HEK293 (cell line): ENCODE data around the gene CLP1.

Source experiments
- CTCF ChIA-PET: fragments of 350-600 bp; formaldehyde crosslinking; extraction: SDS; loops from one replicate; lab custom pipeline; 2021; ENCODE audit warnings: antibody characterized with exemption; lab: Yijun Ruan, JAX
- POLR2A ChIA-PET: fragments of 300-600 bp; formaldehyde crosslinking; extraction: SDS; loops from one replicate; lab custom pipeline; 2020; ENCODE audit warnings: antibody characterized with exemption, inconsistent platforms; lab: Yijun Ruan, JAX
- H3K27ac ChIP-seq: fragments of 200-500 bp; sonication (Bioruptor generic); 2 replicates; pipeline ENCODE4 v1.5.1; 2014; ENCODE audit warnings: low read depth, low read length, control low read depth, inconsistent platforms; ENCODE audit errors: extremely low read depth
- H3K36me3 ChIP-seq, 2 experiments: fragments of 200-500 bp in 1 of 2; sonication (Bioruptor generic) in 1 of 2; 1 replicate in 1 of 2; 2 replicates in 1 of 2; pipeline ENCODE4 v1.5.1; 2014 to 2017; ENCODE audit warnings: inconsistent platforms in 2 of 2, low read length in 2 of 2; ENCODE audit not compliant: control insufficient read depth in 2 of 2, insufficient read depth in 1 of 2
- H3K4me1 ChIP-seq: fragments of 200-500 bp; sonication (Bioruptor generic); 2 replicates; pipeline ENCODE4 v1.5.1; 2014; ENCODE audit warnings: mild to moderate bottlenecking, low read length, inconsistent platforms; ENCODE audit not compliant: control insufficient read depth, insufficient read depth
- H3K4me3 ChIP-seq: 2 replicates; pipeline ENCODE4 v1.5.1; 2011; ENCODE audit warnings: low read depth, mild to moderate bottlenecking, control low read depth, low read length, moderate library complexity
- H3K9me3 ChIP-seq: fragments of 200-500 bp; sonication (Bioruptor generic); 2 replicates; pipeline ENCODE4 v1.5.1; 2014; ENCODE audit warnings: low read depth, low read length, inconsistent platforms; ENCODE audit not compliant: control insufficient read depth, insufficient read depth
- GFI1B ChIP-seq: fragments of 450-650 bp; formaldehyde crosslinking; IDR thresholded peaks from 2 replicates; pipeline ENCODE4 v1.5.1; 2016; ENCODE audit warnings: missing biosample characterization, missing genetic modification characterization
- IKZF3 ChIP-seq: fragments of 450-650 bp; IDR thresholded peaks from 2 replicates; pipeline ENCODE4 v1.5.0; 2018; ENCODE audit warnings: missing biosample characterization, mild to moderate bottlenecking, missing genetic modification characterization, moderate library complexity
- KLF7 ChIP-seq: fragments of 450-650 bp; formaldehyde crosslinking; IDR thresholded peaks from 2 replicates; pipeline ENCODE4 v1.5.1; 2016; ENCODE audit warnings: missing biosample characterization, missing genetic modification characterization, borderline replicate concordance
- MZF1 ChIP-seq: fragments of 450-650 bp; formaldehyde crosslinking; IDR thresholded peaks from 2 replicates; pipeline ENCODE4 v1.5.1; 2017; ENCODE audit warnings: missing biosample characterization, missing genetic modification characterization, borderline replicate concordance
- SP7 ChIP-seq: fragments of 450-650 bp; formaldehyde crosslinking; IDR thresholded peaks from 2 replicates; pipeline ENCODE4 v1.5.1; 2016; ENCODE audit warnings: missing biosample characterization, missing genetic modification characterization
- ZBTB8A ChIP-seq: fragments of 450-650 bp; formaldehyde crosslinking; IDR thresholded peaks from 2 replicates; pipeline ENCODE4 v1.5.1; 2016; ENCODE audit warnings: missing biosample characterization, missing genetic modification characterization
- ZFHX2 ChIP-seq: fragments of 450-650 bp; formaldehyde crosslinking; conservative IDR thresholded peaks from 2 replicates; pipeline ENCODE4 v1.5.1; 2016; ENCODE audit warnings: missing biosample characterization, missing genetic modification characterization
- ZFP3 ChIP-seq: fragments of 450-650 bp; formaldehyde crosslinking; IDR thresholded peaks from 2 replicates; pipeline ENCODE4 v1.5.1; 2016; ENCODE audit warnings: low read depth, missing biosample characterization, missing genetic modification characterization
- ZFP37 ChIP-seq: fragments of 450-650 bp; formaldehyde crosslinking; IDR thresholded peaks from 2 replicates; pipeline ENCODE4 v1.5.1; 2016; ENCODE audit warnings: missing biosample characterization, missing genetic modification characterization
- ZNF10 ChIP-seq: fragments of 450-650 bp; formaldehyde crosslinking; IDR thresholded peaks from 2 replicates; pipeline ENCODE4 v1.5.1; 2017; ENCODE audit warnings: missing biosample characterization, missing genetic modification characterization
- ZNF138 ChIP-seq: fragments of 450-650 bp; formaldehyde crosslinking; IDR thresholded peaks from 2 replicates; pipeline ENCODE4 v1.5.1; 2016; ENCODE audit warnings: missing biosample characterization, missing genetic modification characterization, borderline replicate concordance
- ZNF184 ChIP-seq: fragments of 450-650 bp; IDR thresholded peaks from 2 replicates; pipeline ENCODE4 v1.5.1; 2018; ENCODE audit warnings: missing biosample characterization, mild to moderate bottlenecking, missing genetic modification characterization
- ZNF266 ChIP-seq: fragments of 450-650 bp; formaldehyde crosslinking; IDR thresholded peaks from 2 replicates; pipeline ENCODE4 v1.5.1; 2016; ENCODE audit warnings: missing biosample characterization, missing genetic modification characterization, low read depth
- ZNF292 ChIP-seq: fragments of 450-650 bp; formaldehyde crosslinking; IDR thresholded peaks from 2 replicates; pipeline ENCODE4 v1.5.1; 2016; ENCODE audit warnings: low read depth, missing biosample characterization, missing genetic modification characterization, borderline replicate concordance
- ZNF324 ChIP-seq: fragments of 450-650 bp; formaldehyde crosslinking; IDR thresholded peaks from 2 replicates; pipeline ENCODE4 v1.5.1; 2016; ENCODE audit warnings: missing biosample characterization, missing genetic modification characterization
- ZNF37A ChIP-seq: fragments of 450-650 bp; IDR thresholded peaks from 2 replicates; pipeline ENCODE4 v1.5.1; 2018; ENCODE audit warnings: missing biosample characterization, missing genetic modification characterization
- ZNF394 ChIP-seq: fragments of 450-650 bp; formaldehyde crosslinking; IDR thresholded peaks from 2 replicates; pipeline ENCODE4 v1.5.1; 2016; ENCODE audit warnings: missing biosample characterization, missing genetic modification characterization, mild to moderate bottlenecking, moderate library complexity, borderline replicate concordance
- ZNF416 ChIP-seq: fragments of 450-650 bp; formaldehyde crosslinking; IDR thresholded peaks from 2 replicates; pipeline ENCODE4 v1.5.1; 2016; ENCODE audit warnings: missing biosample characterization, missing genetic modification characterization
- ZNF426 ChIP-seq: fragments of 450-650 bp; formaldehyde crosslinking; IDR thresholded peaks from 2 replicates; pipeline ENCODE4 v1.5.1; 2017; ENCODE audit warnings: missing biosample characterization, missing genetic modification characterization, mild to moderate bottlenecking, inconsistent platforms, moderate library complexity
- ZNF510 ChIP-seq: fragments of 450-650 bp; formaldehyde crosslinking; IDR thresholded peaks from 2 replicates; pipeline ENCODE4 v1.5.1; 2018; ENCODE audit warnings: mild to moderate bottlenecking, missing genetic modification characterization, missing biosample characterization; ENCODE audit not compliant: insufficient replicate concordance
- ZNF571 ChIP-seq: fragments of 450-650 bp; formaldehyde crosslinking; IDR thresholded peaks from 2 replicates; pipeline ENCODE4 v1.5.0; 2017; ENCODE audit warnings: missing biosample characterization, missing genetic modification characterization
- ZNF777 ChIP-seq: fragments of 450-650 bp; formaldehyde crosslinking; IDR thresholded peaks from 2 replicates; pipeline ENCODE4 v1.5.1; 2017; ENCODE audit warnings: missing biosample characterization, missing genetic modification characterization, borderline replicate concordance
- ZNF791 ChIP-seq: fragments of 450-650 bp; formaldehyde crosslinking; IDR thresholded peaks from 2 replicates; pipeline ENCODE4 v1.5.1; 2016; ENCODE audit warnings: missing biosample characterization, missing genetic modification characterization
- ZNF837 ChIP-seq: fragments of 450-650 bp; formaldehyde crosslinking; IDR thresholded peaks from 2 replicates; pipeline ENCODE4 v1.5.1; 2016; ENCODE audit warnings: missing biosample characterization, missing genetic modification characterization
- ZNF843 ChIP-seq: fragments of 450-650 bp; formaldehyde crosslinking; IDR thresholded peaks from 2 replicates; pipeline ENCODE4 v1.5.1; 2016; ENCODE audit warnings: missing biosample characterization, missing genetic modification characterization
- TF ChIP-seq, protein P1 (sequence below): fragments of 450-650 bp; formaldehyde crosslinking; IDR thresholded peaks from 2 replicates; pipeline ENCODE4 v1.5.1; 2016; ENCODE audit warnings: missing biosample characterization, missing genetic modification characterization
- TF ChIP-seq, protein P2 (sequence below): fragments of 450-650 bp; formaldehyde crosslinking; IDR thresholded peaks from 2 replicates; pipeline ENCODE4 v1.5.1; 2016; ENCODE audit warnings: missing biosample characterization, missing genetic modification characterization, low read depth
- TF ChIP-seq, protein P3 (sequence below): fragments of 450-650 bp; IDR thresholded peaks from 2 replicates; pipeline ENCODE4 v1.5.1; 2018; ENCODE audit warnings: missing biosample characterization, missing genetic modification characterization
- TF ChIP-seq, protein P4 (sequence below): fragments of 450-650 bp; formaldehyde crosslinking; IDR thresholded peaks from 2 replicates; pipeline ENCODE4 v1.5.1; 2016; ENCODE audit warnings: missing biosample characterization, missing genetic modification characterization, borderline replicate concordance
- TF ChIP-seq, protein P5 (sequence below): fragments of 450-650 bp; formaldehyde crosslinking; IDR thresholded peaks from 2 replicates; pipeline ENCODE4 v1.5.1; 2017; ENCODE audit warnings: missing biosample characterization, mild to moderate bottlenecking, missing genetic modification characterization, moderate library complexity

CLP1 gene

DNA sequence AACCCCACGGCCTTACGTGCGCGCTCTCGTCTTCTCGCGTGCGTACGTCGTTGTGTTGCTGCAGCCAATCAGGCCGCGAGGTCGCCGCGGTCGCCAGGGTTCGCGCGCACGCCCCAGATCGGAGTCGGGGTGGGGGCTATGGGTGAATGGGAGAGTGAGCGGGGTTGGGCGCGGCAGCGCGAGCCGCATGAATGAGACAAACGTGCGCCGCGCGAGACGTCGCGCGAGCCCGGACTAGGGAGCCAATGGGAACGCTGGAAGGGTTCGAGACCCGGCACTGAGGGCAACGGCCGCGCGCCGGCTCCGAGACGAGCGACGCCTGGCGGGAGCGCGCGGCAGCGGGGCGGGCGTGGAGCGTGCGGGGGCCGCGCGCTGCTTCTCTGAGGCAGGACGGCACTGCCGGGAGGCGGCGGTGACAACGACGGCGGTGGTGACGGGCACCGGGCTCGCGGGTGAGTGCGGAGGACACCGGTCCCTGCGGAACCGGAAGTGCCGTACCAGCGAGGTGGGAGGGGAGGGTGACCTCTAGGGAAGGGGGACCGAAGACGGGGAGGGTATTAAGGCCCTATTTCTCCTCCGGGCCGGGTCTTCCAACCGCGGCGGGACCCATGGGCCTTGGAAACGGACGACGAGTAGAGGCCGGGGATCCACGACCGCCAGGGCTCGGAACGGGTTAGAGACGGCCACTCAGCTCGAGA is 10.3 kb downstream of the CLP1 start, which contains the start of gene ZDHHC5:
ZDHHC5 (plus strand) TSS at position 379 of the 698 bp plus-strand sequence. CDS start 4,977 bp downstream, outside the sequence.
- Histone ChIP-seq H3K27ac (peak within 1 kb of the TSS; percentile 90), H3K9me3 (no peaks in the 10 kb centered on the region), H3K36me3 (peaks cover 0 to 21% of the 10 kb centered on the region in 2 experiments; a peak in 1 of 3 replicates), H3K4me3 (peak within 1 kb of the TSS; percentile 99), H3K4me1 (no peaks in the 10 kb centered on the region)
- POLR2A ChIA-PET = interaction anchor here (0.7 to 1.0 kb wide), 3 partner anchors 73 to 1892 kb away, joined by 3 to 6 read pairs (median 3); partner anchors contain the start of gene SELENOH
- CTCF ChIA-PET = no interaction called here
- TF ChIP-seq, protein P1, sequence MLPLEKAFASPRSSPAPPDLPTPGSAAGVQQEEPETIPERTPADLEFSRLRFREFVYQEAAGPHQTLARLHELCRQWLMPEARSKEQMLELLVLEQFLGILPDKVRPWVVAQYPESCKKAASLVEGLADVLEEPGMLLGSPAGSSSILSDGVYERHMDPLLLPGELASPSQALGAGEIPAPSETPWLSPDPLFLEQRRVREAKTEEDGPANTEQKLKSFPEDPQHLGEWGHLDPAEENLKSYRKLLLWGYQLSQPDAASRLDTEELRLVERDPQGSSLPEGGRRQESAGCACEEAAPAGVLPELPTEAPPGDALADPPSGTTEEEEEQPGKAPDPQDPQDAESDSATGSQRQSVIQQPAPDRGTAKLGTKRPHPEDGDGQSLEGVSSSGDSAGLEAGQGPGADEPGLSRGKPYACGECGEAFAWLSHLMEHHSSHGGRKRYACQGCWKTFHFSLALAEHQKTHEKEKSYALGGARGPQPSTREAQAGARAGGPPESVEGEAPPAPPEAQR = no peak
- TF ChIP-seq, protein P2, sequence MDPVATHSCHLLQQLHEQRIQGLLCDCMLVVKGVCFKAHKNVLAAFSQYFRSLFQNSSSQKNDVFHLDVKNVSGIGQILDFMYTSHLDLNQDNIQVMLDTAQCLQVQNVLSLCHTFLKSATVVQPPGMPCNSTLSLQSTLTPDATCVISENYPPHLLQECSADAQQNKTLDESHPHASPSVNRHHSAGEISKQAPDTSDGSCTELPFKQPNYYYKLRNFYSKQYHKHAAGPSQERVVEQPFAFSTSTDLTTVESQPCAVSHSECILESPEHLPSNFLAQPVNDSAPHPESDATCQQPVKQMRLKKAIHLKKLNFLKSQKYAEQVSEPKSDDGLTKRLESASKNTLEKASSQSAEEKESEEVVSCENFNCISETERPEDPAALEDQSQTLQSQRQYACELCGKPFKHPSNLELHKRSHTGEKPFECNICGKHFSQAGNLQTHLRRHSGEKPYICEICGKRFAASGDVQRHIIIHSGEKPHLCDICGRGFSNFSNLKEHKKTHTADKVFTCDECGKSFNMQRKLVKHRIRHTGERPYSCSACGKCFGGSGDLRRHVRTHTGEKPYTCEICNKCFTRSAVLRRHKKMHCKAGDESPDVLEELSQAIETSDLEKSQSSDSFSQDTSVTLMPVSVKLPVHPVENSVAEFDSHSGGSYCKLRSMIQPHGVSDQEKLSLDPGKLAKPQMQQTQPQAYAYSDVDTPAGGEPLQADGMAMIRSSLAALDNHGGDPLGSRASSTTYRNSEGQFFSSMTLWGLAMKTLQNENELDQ (tag by site-specific recombination) = no peak
- TF ChIP-seq KLF7 (tag by site-specific recombination) (no peak), SP7 (tag by site-specific recombination) (peak; percentile 38; the same call in 1 of the 2 replicates), ZNF837 (tag by site-specific recombination) (no peak), IKZF3 (tag by site-specific recombination) (no peak), ZNF791 (tag by site-specific recombination) (no peak), ZFP37 (tag by site-specific recombination) (no peak), ZNF184 (tag by site-specific recombination) (no peak), ZNF843 (tag by site-specific recombination) (peak; percentile 34; the same call in 1 of the 2 replicates), ZNF777 (tag by site-specific recombination) (no peak), ZFHX2 (tag by site-specific recombination) (peak; percentile 33; the same call in 1 of the 2 replicates), ZNF292 (tag by site-specific recombination) (no peak), ZNF266 (tag by site-specific recombination) (no peak), ZNF426 (tag by site-specific recombination) (no peak), ZNF138 (no peak), ZNF394 (tag by site-specific recombination) (no peak), ZNF510 (tag by site-specific recombination) (no peak), ZBTB8A (no peak), ZNF10 (tag by site-specific recombination) (no peak), ZNF37A (no peak), ZNF324 (no peak), MZF1 (tag by site-specific recombination) (no peak), ZNF416 (no peak), ZNF571 (no peak), GFI1B (no peak), ZFP3 (tag by site-specific recombination) (no peak)
- TF ChIP-seq, protein P3, sequence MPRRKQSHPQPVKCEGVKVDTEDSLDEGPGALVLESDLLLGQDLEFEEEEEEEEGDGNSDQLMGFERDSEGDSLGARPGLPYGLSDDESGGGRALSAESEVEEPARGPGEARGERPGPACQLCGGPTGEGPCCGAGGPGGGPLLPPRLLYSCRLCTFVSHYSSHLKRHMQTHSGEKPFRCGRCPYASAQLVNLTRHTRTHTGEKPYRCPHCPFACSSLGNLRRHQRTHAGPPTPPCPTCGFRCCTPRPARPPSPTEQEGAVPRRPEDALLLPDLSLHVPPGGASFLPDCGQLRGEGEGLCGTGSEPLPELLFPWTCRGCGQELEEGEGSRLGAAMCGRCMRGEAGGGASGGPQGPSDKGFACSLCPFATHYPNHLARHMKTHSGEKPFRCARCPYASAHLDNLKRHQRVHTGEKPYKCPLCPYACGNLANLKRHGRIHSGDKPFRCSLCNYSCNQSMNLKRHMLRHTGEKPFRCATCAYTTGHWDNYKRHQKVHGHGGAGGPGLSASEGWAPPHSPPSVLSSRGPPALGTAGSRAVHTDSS (tag by site-specific recombination) = no peak
- TF ChIP-seq, protein P4, sequence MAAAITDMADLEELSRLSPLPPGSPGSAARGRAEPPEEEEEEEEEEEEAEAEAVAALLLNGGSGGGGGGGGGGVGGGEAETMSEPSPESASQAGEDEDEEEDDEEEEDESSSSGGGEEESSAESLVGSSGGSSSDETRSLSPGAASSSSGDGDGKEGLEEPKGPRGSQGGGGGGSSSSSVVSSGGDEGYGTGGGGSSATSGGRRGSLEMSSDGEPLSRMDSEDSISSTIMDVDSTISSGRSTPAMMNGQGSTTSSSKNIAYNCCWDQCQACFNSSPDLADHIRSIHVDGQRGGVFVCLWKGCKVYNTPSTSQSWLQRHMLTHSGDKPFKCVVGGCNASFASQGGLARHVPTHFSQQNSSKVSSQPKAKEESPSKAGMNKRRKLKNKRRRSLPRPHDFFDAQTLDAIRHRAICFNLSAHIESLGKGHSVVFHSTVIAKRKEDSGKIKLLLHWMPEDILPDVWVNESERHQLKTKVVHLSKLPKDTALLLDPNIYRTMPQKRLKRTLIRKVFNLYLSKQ = no peak
- TF ChIP-seq, protein P5, sequence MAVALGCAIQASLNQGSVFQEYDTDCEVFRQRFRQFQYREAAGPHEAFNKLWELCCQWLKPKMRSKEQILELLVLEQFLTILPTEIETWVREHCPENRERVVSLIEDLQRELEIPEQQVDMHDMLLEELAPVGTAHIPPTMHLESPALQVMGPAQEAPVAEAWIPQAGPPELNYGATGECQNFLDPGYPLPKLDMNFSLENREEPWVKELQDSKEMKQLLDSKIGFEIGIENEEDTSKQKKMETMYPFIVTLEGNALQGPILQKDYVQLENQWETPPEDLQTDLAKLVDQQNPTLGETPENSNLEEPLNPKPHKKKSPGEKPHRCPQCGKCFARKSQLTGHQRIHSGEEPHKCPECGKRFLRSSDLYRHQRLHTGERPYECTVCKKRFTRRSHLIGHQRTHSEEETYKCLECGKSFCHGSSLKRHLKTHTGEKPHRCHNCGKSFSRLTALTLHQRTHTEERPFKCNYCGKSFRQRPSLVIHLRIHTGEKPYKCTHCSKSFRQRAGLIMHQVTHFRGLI = peak; percentile 96
